ENCODE results near the gene DYDC1. TPM values are rescaled to one million over a fixed set of nuclear protein-coding genes. Genes with fewer than 3 reads are reported as not detected.

The DYDC1 gene
- total and polyA plus RNA-seq, 2 experiments from 2014 or later, result not detected

- Histone ChIP-seq H4K20me1 (ENCODE audit: insufficient read depth) (no peaks in the 10 kb centered on the region), H3K9me2 (ENCODE audit: insufficient read depth) (no peaks in the 10 kb centered on the region), H3K9me3 (ENCODE audit: low read depth) (no peaks in the 10 kb centered on the region), H3K4me3 (no peak overlapping the region), H3K79me2 (ENCODE audit: insufficient read depth) (no peaks in the 10 kb centered on the region), H3F3A (ENCODE audit: insufficient read depth) (no peaks in the 10 kb centered on the region), H3K4me2 (ENCODE audit: unreplicated experiment) (no peak overlapping the region), H2AFZ (no peak overlapping the region), H3K27ac (no peak overlapping the region), H3K9ac (no peak overlapping the region), H3K4me1 (ENCODE audit: insufficient read depth) (no peaks in the 10 kb centered on the region), H3K27me3 (replicated peaks; ENCODE audit: insufficient read depth) (no peaks in the 10 kb centered on the region; the same call in 1 of the 2 replicates), H3K36me3 (ENCODE audit: low read depth) (no peaks in the 10 kb centered on the region)
- in situ Hi-C loops (cut with MboI), result no loop called here
- WGBS, 2 experiments (ENCODE audit: low coverage in 1 of 2, low lambda C conversion rate in 2 of 2, missing lambda C conversion rate in 2 of 2), result 23% methylated on average over 3 of the region's 3 CpGs
- no peak for DNase-seq
- TF ChIP-seq EZH2 (IDR thresholded peaks at IDR 0.05; ENCODE audit: insufficient read depth, poor library complexity, severe bottlenecking) (no peak), EZH2phosphoT487 (IDR thresholded peaks at IDR 0.05; ENCODE audit: insufficient read depth, low read depth) (no peak)
These were observed 33.2 kb downstream of the DYDC1 start for GRCh38 chr10:80323311-80323710.

GRCh38 chr10:80322711-80323110, 33.8 kb downstream of the DYDC1 start:
- H3K27ac ChIP-seq, result no peak overlapping the region
- WGBS, 2 experiments (ENCODE audit: low coverage in 1 of 2, low lambda C conversion rate in 2 of 2, missing lambda C conversion rate in 2 of 2), result 35 to 44% methylated on average over 1 of the region's 1 CpG

GRCh38 chr10:80322158-80322557, 34.4 kb downstream of the DYDC1 start:
- H3K27me3 ChIP-seq (replicated peaks; ENCODE audit: insufficient read depth), result no peaks in the 10 kb centered on the region; the same call in 1 of the 2 replicates
- H3K4me2 ChIP-seq (ENCODE audit: unreplicated experiment), result no peak overlapping the region
- no peak overlapping the region for H2AFZ ChIP-seq
- H3F3A ChIP-seq (ENCODE audit: insufficient read depth), result no peaks in the 10 kb centered on the region
- no peak overlapping the region for H3K4me3 ChIP-seq
- no peaks in the 10 kb centered on the region for H3K9me3 ChIP-seq (ENCODE audit: low read depth)
- H3K79me2 ChIP-seq (ENCODE audit: insufficient read depth), result no peaks in the 10 kb centered on the region
- H3K36me3 ChIP-seq (ENCODE audit: low read depth), result no peaks in the 10 kb centered on the region
- no peak overlapping the region for H3K27ac ChIP-seq
- H3K4me1 ChIP-seq (ENCODE audit: insufficient read depth), result no peaks in the 10 kb centered on the region
- in situ Hi-C loops (cut with MboI), result no loop called here
- no peak for DNase-seq
- H3K9ac ChIP-seq, result no peak overlapping the region
- WGBS, 2 experiments (ENCODE audit: low coverage in 1 of 2, low lambda C conversion rate in 2 of 2, missing lambda C conversion rate in 2 of 2), result 40 to 44% methylated on average over 2 of the region's 2 CpGs
- H3K9me2 ChIP-seq (ENCODE audit: insufficient read depth), result no peaks in the 10 kb centered on the region
- no peak for TF ChIP-seq EZH2 (IDR thresholded peaks at IDR 0.05; ENCODE audit: insufficient read depth, poor library complexity, severe bottlenecking)
- no peak for TF ChIP-seq EZH2phosphoT487 (IDR thresholded peaks at IDR 0.05; ENCODE audit: insufficient read depth, low read depth)
- H4K20me1 ChIP-seq (ENCODE audit: insufficient read depth), result no peaks in the 10 kb centered on the region

More at GRCh38 chr10:80322711-80323110, 33.8 kb downstream of the DYDC1 start:
- Histone ChIP-seq H3F3A (ENCODE audit: insufficient read depth) (no peaks in the 10 kb centered on the region), H2AFZ (no peak overlapping the region), H3K9me2 (ENCODE audit: insufficient read depth) (no peaks in the 10 kb centered on the region), H3K9me3 (ENCODE audit: low read depth) (no peaks in the 10 kb centered on the region), H4K20me1 (ENCODE audit: insufficient read depth) (no peaks in the 10 kb centered on the region), H3K4me1 (ENCODE audit: insufficient read depth) (no peaks in the 10 kb centered on the region), H3K4me3 (no peak overlapping the region), H3K36me3 (ENCODE audit: low read depth) (no peaks in the 10 kb centered on the region), H3K9ac (no peak overlapping the region), H3K4me2 (ENCODE audit: unreplicated experiment) (no peak overlapping the region), H3K27me3 (replicated peaks; ENCODE audit: insufficient read depth) (no peaks in the 10 kb centered on the region; the same call in 1 of the 2 replicates), H3K79me2 (ENCODE audit: insufficient read depth) (no peaks in the 10 kb centered on the region)
- in situ Hi-C loops (cut with MboI), result no loop called here
- no peak for TF ChIP-seq EZH2 (IDR thresholded peaks at IDR 0.05; ENCODE audit: insufficient read depth, poor library complexity, severe bottlenecking)
- no peak for TF ChIP-seq EZH2phosphoT487 (IDR thresholded peaks at IDR 0.05; ENCODE audit: insufficient read depth, low read depth)
- no peak for DNase-seq

GRCh38 chr10:80321183-80321582, 35.4 kb downstream of the DYDC1 start:
- Histone ChIP-seq H4K20me1 (ENCODE audit: insufficient read depth) (no peaks in the 10 kb centered on the region), H3K36me3 (ENCODE audit: low read depth) (no peaks in the 10 kb centered on the region)
- WGBS, 2 experiments (ENCODE audit: low coverage in 1 of 2, low lambda C conversion rate in 2 of 2, missing lambda C conversion rate in 2 of 2), result 62 to 70% methylated on average over 5 of the region's 5 CpGs

GRCh38 chr10:80320377-80320776, 36.2 kb downstream of the DYDC1 start:
- DNase-seq, result no peak
- peaks cover 3% of the 10 kb centered on the region; the same call in 1 of the 2 replicates for H3K27me3 ChIP-seq (replicated peaks; ENCODE audit: insufficient read depth)
- H3K9me2 ChIP-seq (ENCODE audit: insufficient read depth), result no peaks in the 10 kb centered on the region
- TF ChIP-seq EZH2 (IDR thresholded peaks at IDR 0.05; ENCODE audit: insufficient read depth, poor library complexity, severe bottlenecking), result no peak
- no peak for TF ChIP-seq EZH2phosphoT487 (IDR thresholded peaks at IDR 0.05; ENCODE audit: insufficient read depth, low read depth)
- H3K9ac ChIP-seq, result no peak overlapping the region
- H3K27ac ChIP-seq, result no peak overlapping the region
- H3K4me1 ChIP-seq (ENCODE audit: insufficient read depth), result no peaks in the 10 kb centered on the region
- no peaks in the 10 kb centered on the region for H3K36me3 ChIP-seq (ENCODE audit: low read depth)
- H3K4me2 ChIP-seq (ENCODE audit: unreplicated experiment), result no peak overlapping the region
- no peak overlapping the region for H2AFZ ChIP-seq
- no peaks in the 10 kb centered on the region for H3K79me2 ChIP-seq (ENCODE audit: insufficient read depth)
- H3F3A ChIP-seq (ENCODE audit: insufficient read depth), result no peaks in the 10 kb centered on the region
- no peaks in the 10 kb centered on the region for H3K9me3 ChIP-seq (ENCODE audit: low read depth)
- in situ Hi-C loops (cut with MboI), result no loop called here
- no peaks in the 10 kb centered on the region for H4K20me1 ChIP-seq (ENCODE audit: insufficient read depth)
- H3K4me3 ChIP-seq, result no peak overlapping the region

More at GRCh38 chr10:80321183-80321582, 35.4 kb downstream of the DYDC1 start:
- Histone ChIP-seq H3K79me2 (ENCODE audit: insufficient read depth) (no peaks in the 10 kb centered on the region), H3K4me3 (no peak overlapping the region), H3K27ac (no peak overlapping the region), H3K4me2 (ENCODE audit: unreplicated experiment) (no peak overlapping the region), H3K27me3 (replicated peaks; ENCODE audit: insufficient read depth) (peaks cover 3% of the 10 kb centered on the region; the same call in 1 of the 2 replicates), H3K4me1 (ENCODE audit: insufficient read depth) (no peaks in the 10 kb centered on the region), H3F3A (ENCODE audit: insufficient read depth) (no peaks in the 10 kb centered on the region), H3K9ac (no peak overlapping the region), H2AFZ (no peak overlapping the region), H3K9me3 (ENCODE audit: low read depth) (no peaks in the 10 kb centered on the region), H3K9me2 (ENCODE audit: insufficient read depth) (no peaks in the 10 kb centered on the region)
- in situ Hi-C loops (cut with MboI), result no loop called here
- DNase-seq, result no peak
- no peak for TF ChIP-seq EZH2phosphoT487 (IDR thresholded peaks at IDR 0.05; ENCODE audit: insufficient read depth, low read depth)
- TF ChIP-seq EZH2 (IDR thresholded peaks at IDR 0.05; ENCODE audit: insufficient read depth, poor library complexity, severe bottlenecking), result no peak
